ENCODE data around the gene ZMYND11. TPM values are rescaled to one million over a fixed set of nuclear protein-coding genes. Genes with fewer than 3 reads are reported as not detected.

ZMYND11 gene
- total and polyA plus RNA-seq, 2 of the 8 experiments (the other 6 are each of a cell fraction or from before 2014, with no cell fraction given), result 7.5 to 26.6 TPM

- no peak overlapping the region for H3K4ac ChIP-seq (replicated peaks; ENCODE audit: insufficient read length, low read depth, low read length)
- no peak overlapping the region for H4K8ac ChIP-seq (ENCODE audit: extremely low read depth, insufficient read depth, low read length)
- H2BK20ac ChIP-seq (ENCODE audit: low read length), result no peak overlapping the region
- peaks cover 0 to 9% (median 0%) of the 10 kb centered on the region in 4 experiments; a peak in 3 of 8 replicates for H3K36me3 ChIP-seq (ENCODE audit: control insufficient read depth in 2 of 4, insufficient read depth in 4 of 4, low read length in 3 of 4)
- no peaks in the 10 kb centered on the region for H3K23me2 ChIP-seq (ENCODE audit: low read depth, low read length)
- no peak overlapping the region for H3K4me2 ChIP-seq (ENCODE audit: insufficient read depth in 1 of 2, low read depth in 2 of 2, low read length in 2 of 2)
- H4K20me1 ChIP-seq (replicated peaks in 1 of 2; ENCODE audit: control insufficient read depth in 1 of 2, insufficient read depth in 2 of 2, low read length in 2 of 2), result peaks cover 0 to 3% of the 10 kb centered on the region in 2 experiments
- H3K23ac ChIP-seq (ENCODE audit: insufficient read length), result no peak overlapping the region
- no peak overlapping the region for H3K14ac ChIP-seq (ENCODE audit: insufficient read length)
- no peak overlapping the region for H4K5ac ChIP-seq (ENCODE audit: insufficient read length, low read depth, low read length)
- no peak overlapping the region for H2AK5ac ChIP-seq (ENCODE audit: low read depth, low read length)
- no peak overlapping the region for H4K91ac ChIP-seq (replicated peaks; ENCODE audit: insufficient read length, low read length)
- H3K27me3 ChIP-seq (replicated peaks in 1 of 4; ENCODE audit: control insufficient read depth in 3 of 4, extremely low read depth in 1 of 4, insufficient read depth in 3 of 4, low read length in 3 of 4), result no peaks in the 10 kb centered on the region
- no peak overlapping the region for H3K27ac ChIP-seq (ENCODE audit: low read depth, low read length)
- H3K18ac ChIP-seq (ENCODE audit: extremely low read depth, low read length), result no peak overlapping the region
- H3K79me1 ChIP-seq (ENCODE audit: low read depth, low read length), result no peaks in the 10 kb centered on the region
- POLR2A ChIA-PET (ENCODE audit: partially characterized antibody), result no interaction called here
- H2AFZ ChIP-seq (ENCODE audit: low read length), result no peak overlapping the region
- peaks cover 0 to 2% (median under 1%) of the 10 kb centered on the region in 4 experiments; a peak in 2 of 7 replicates for H3K4me1 ChIP-seq (replicated peaks in 1 of 4; ENCODE audit: control insufficient read depth in 3 of 4, insufficient read depth in 4 of 4, low read length in 3 of 4)
- no peak for FAIRE-seq
- H2BK120ac ChIP-seq (replicated peaks; ENCODE audit: low read depth, low read length), result no peak overlapping the region
- no peaks in the 10 kb centered on the region for H3K79me2 ChIP-seq (ENCODE audit: control insufficient read depth in 1 of 2, insufficient read depth in 2 of 2, low read length in 2 of 2)
- no peak overlapping the region for H2BK12ac ChIP-seq (ENCODE audit: low read depth, low read length)
- no peak overlapping the region for H3K4me3 ChIP-seq (ENCODE audit: extremely low read depth in 1 of 4, insufficient read depth in 2 of 4, low read depth in 3 of 4, low read length in 4 of 4)
- DNase-seq (ENCODE audit: low read depth in 1 of 2, low spot score in 2 of 2), result no peak
- no peaks in the 10 kb centered on the region for H3K9me3 ChIP-seq (ENCODE audit: insufficient read depth in 2 of 2, low read depth in 1 of 2, low read length in 1 of 2)
- H3K9ac ChIP-seq (replicated peaks in 1 of 4; ENCODE audit: extremely low read depth in 1 of 4, low read depth in 3 of 4, low read length in 3 of 4), result no peak overlapping the region
- 88% methylated on average over 4 of the region's 4 CpGs; no CpG with 5 or more reads in 1 of the 2 experiments for WGBS, 2 experiments (ENCODE audit: extremely low coverage in 1 of 2, insufficient coverage in 1 of 2, insufficient read length in 1 of 2, insufficient replicate concordance in 2 of 2, low coverage in 1 of 2, low lambda C conversion rate in 2 of 2, missing lambda C conversion rate in 1 of 2)
- H3K56ac ChIP-seq (replicated peaks; ENCODE audit: insufficient read length, low read depth, low read length), result no peak overlapping the region
- CTCF ChIA-PET (ENCODE audit: partially characterized antibody), result interaction anchor here (1.7 kb wide), 1 partner anchor 44 kb away, joined by 5 read pairs; no protein-coding TSS in a partner anchor
- no peak overlapping the region for H2BK15ac ChIP-seq (ENCODE audit: low read length)
- H2BK5ac ChIP-seq (ENCODE audit: low read depth, low read length), result no peak overlapping the region
- no peak for TF ChIP-seq RBBP5 (IDR thresholded peaks at IDR 0.05; ENCODE audit: borderline replicate concordance, low read depth, low read length)
- no peak for TF ChIP-seq FOSL1 (IDR thresholded peaks at IDR 0.05; ENCODE audit: insufficient read depth, low read depth, low read length)
- no peak for TF ChIP-seq USF2 (IDR thresholded peaks at IDR 0.05; ENCODE audit: low read length)
- TF ChIP-seq SP4 (IDR thresholded peaks at IDR 0.05; ENCODE audit: low read length), result no peak
- no peak for TF ChIP-seq KDM4A (IDR thresholded peaks at IDR 0.05; ENCODE audit: low read depth, low read length, severe bottlenecking)
- TF ChIP-seq ZNF274 (IDR thresholded peaks at IDR 0.05; ENCODE audit: borderline replicate concordance, extremely low read depth, low read length), result no peak
- no peak for TF ChIP-seq JUND (IDR thresholded peaks at IDR 0.05; ENCODE audit: low read length)
- TF ChIP-seq NRF1 (IDR thresholded peaks at IDR 0.05; ENCODE audit: low read depth, low read length), result no peak
- TF ChIP-seq YY1 (IDR thresholded peaks at IDR 0.05; ENCODE audit: low read depth, low read length), result no peak
- TF ChIP-seq BRCA1 (IDR thresholded peaks at IDR 0.05; ENCODE audit: low read depth, low read length), result no peak
- TF ChIP-seq RFX5 (IDR thresholded peaks at IDR 0.05; ENCODE audit: borderline replicate concordance, low read depth, low read length), result no peak
- TF ChIP-seq ASH2L (IDR thresholded peaks at IDR 0.05; ENCODE audit: low read length), result no peak
- TF ChIP-seq HDAC6 (IDR thresholded peaks at IDR 0.05; ENCODE audit: low read depth, low read length), result no peak
- TF ChIP-seq SRF (IDR thresholded peaks at IDR 0.05; ENCODE audit: low read depth, low read length), result no peak
These were observed 51.7 kb downstream of the ZMYND11 start for GRCh38 chr10:186911-187310.
